ENCODE results near the gene KCNK7. TPM values are rescaled to one million over a fixed set of nuclear protein-coding genes. Genes with fewer than 3 reads are reported as not detected.

KCNK7 gene
- total RNA-seq, 1 experiment from 2014 or later, result 0.61 TPM

GRCh38 chr11:65644837-65645236 lies 49.2 kb upstream of the KCNK7 start (continued):
- no peak for TF ChIP-seq EGR1 (IDR thresholded peaks at IDR 0.05; ENCODE audit: low read depth)
- TF ChIP-seq ZFX (IDR thresholded peaks at IDR 0.05), result no peak
- TF ChIP-seq POLR2AphosphoS5 (IDR thresholded peaks at IDR 0.05; ENCODE audit: low read depth, low read length), result no peak
- TF ChIP-seq TCF7L2 (IDR thresholded peaks at IDR 0.05; ENCODE audit: borderline replicate concordance, extremely low read depth, insufficient read depth, insufficient read length), result no peak
- TF ChIP-seq CEBPB (IDR thresholded peaks at IDR 0.05; ENCODE audit: low read depth), result no peak
- TF ChIP-seq SRF (IDR thresholded peaks at IDR 0.05; ENCODE audit: low read depth), result no peak
- no peak for TF ChIP-seq SP1 (IDR thresholded peaks at IDR 0.05; ENCODE audit: low read depth)
- TF ChIP-seq SIN3A (IDR thresholded peaks at IDR 0.05; ENCODE audit: low read depth), result no peak
- TF ChIP-seq FOSL1 (IDR thresholded peaks at IDR 0.05; ENCODE audit: low read depth), result no peak

GRCh38 chr11:65643971-65644370 lies 48.4 kb upstream of the KCNK7 start:
- H3K27me3 ChIP-seq (ENCODE audit: insufficient read depth, low read length), result no peaks in the 10 kb centered on the region
- ChIA-PET POLR2A (interaction anchor here (0.9 kb wide), 1 partner anchor 29 kb away, joined by 3 read pairs; the partner anchor contains the start of gene PCNX3), CTCF (no interaction called here), RAD21 (ENCODE audit: low non-redundant PET in 1 of 2, low total read pairs in 2 of 2, uncharacterized antibody in 2 of 2, unreplicated experiment in 2 of 2) (interaction anchor here in 1 of 2 experiments (0.7 kb wide), 1 partner anchor 347 kb away, joined by 3 read pairs; no protein-coding TSS in a partner anchor)
- H2AFZ ChIP-seq (ENCODE audit: low read depth, low read length, poor library complexity, severe bottlenecking), result no peak overlapping the region
- peak; percentile 58 for ATAC-seq
- H3K9ac ChIP-seq (ENCODE audit: low read length), result 0 out of 2 replicates have a peak overlapping the region, but pooled peaks have one; percentile 5
- peak overlapping the region; percentile 47 for H3K4me2 ChIP-seq (ENCODE audit: low read length)
- DNase-seq (ENCODE audit: low read depth, low spot score), result no peak
- intact Hi-C loops (cut with micrococcal nuclease), result no loop called here
- peaks cover 0 to 7% of the 10 kb centered on the region in 2 experiments; a peak in 1 of 4 replicates for H3K36me3 ChIP-seq (ENCODE audit: control insufficient read depth in 1 of 2, insufficient read depth in 2 of 2, low read length in 2 of 2)
- no peaks in the 10 kb centered on the region for H3K9me2 ChIP-seq (ENCODE audit: insufficient read depth)
- H3K79me2 ChIP-seq (ENCODE audit: insufficient read depth, low read length), result peaks cover 4% of the 10 kb centered on the region; the same call in 1 of the 2 replicates
- peaks cover 35 to 66% of the 10 kb centered on the region in 2 experiments for H3K4me1 ChIP-seq (ENCODE audit: control insufficient read depth in 1 of 2, insufficient read depth in 2 of 2, low read length in 2 of 2)
- H3K4me3 ChIP-seq (replicated peaks in 1 of 2; ENCODE audit: low read depth in 1 of 2, low read length in 2 of 2), result no peak overlapping the region
- BruUV-seq (replicated peaks), result no TSS peak
- peak overlapping the region; percentile 46; the same call in 1 of the 2 replicates for H3K27ac ChIP-seq (ENCODE audit: low read depth, low read length)
- no peaks in the 10 kb centered on the region for H3K9me3 ChIP-seq (ENCODE audit: control insufficient read depth in 1 of 2, insufficient read depth in 1 of 2, low read depth in 1 of 2, low read length in 2 of 2)
- H4K20me1 ChIP-seq (ENCODE audit: insufficient read depth), result no peaks in the 10 kb centered on the region
- TF ChIP-seq SIN3A (IDR thresholded peaks at IDR 0.05; ENCODE audit: low read depth) (no peak), YY1 (IDR thresholded peaks at IDR 0.05; ENCODE audit: extremely low read depth, insufficient replicate concordance, low read depth, low read length) (no peak), CTCF (IDR thresholded peaks at IDR 0.05 in 2 of 3, conservative IDR thresholded peaks at IDR 0.05 in 1 of 3; ENCODE audit: borderline replicate concordance in 1 of 3, insufficient read depth in 1 of 3, low read depth in 2 of 3, low read length in 2 of 3) (no peak), SRF (IDR thresholded peaks at IDR 0.05; ENCODE audit: low read depth) (no peak), JUND (IDR thresholded peaks at IDR 0.05) (no peak), FOSL1 (IDR thresholded peaks at IDR 0.05; ENCODE audit: low read depth) (no peak), POLR2A (IDR thresholded peaks at IDR 0.05; ENCODE audit: borderline replicate concordance, extremely low read depth, insufficient read depth, insufficient read length) (no peak), ZNF274 (IDR thresholded peaks at IDR 0.05; ENCODE audit: low read depth, low read length) (no peak), ZFX (IDR thresholded peaks at IDR 0.05) (no peak), ZBTB33 (IDR thresholded peaks at IDR 0.05; ENCODE audit: extremely low read depth, insufficient replicate concordance, low read length) (no peak), EZH2 (IDR thresholded peaks at IDR 0.05) (no peak), ATF3 (IDR thresholded peaks at IDR 0.05) (no peak), CBX3 (IDR thresholded peaks at IDR 0.05; ENCODE audit: low read depth) (no peak), REST (IDR thresholded peaks at IDR 0.05; ENCODE audit: low read depth) (no peak)
